ENCODE data around the gene C22orf39. TPM values are rescaled to one million over a fixed set of nuclear protein-coding genes. Genes with fewer than 3 reads are reported as not detected.

Gene C22orf39
- total RNA-seq, 2 donors from 2014 or later = 27.4 to 31.5 TPM

DNA sequence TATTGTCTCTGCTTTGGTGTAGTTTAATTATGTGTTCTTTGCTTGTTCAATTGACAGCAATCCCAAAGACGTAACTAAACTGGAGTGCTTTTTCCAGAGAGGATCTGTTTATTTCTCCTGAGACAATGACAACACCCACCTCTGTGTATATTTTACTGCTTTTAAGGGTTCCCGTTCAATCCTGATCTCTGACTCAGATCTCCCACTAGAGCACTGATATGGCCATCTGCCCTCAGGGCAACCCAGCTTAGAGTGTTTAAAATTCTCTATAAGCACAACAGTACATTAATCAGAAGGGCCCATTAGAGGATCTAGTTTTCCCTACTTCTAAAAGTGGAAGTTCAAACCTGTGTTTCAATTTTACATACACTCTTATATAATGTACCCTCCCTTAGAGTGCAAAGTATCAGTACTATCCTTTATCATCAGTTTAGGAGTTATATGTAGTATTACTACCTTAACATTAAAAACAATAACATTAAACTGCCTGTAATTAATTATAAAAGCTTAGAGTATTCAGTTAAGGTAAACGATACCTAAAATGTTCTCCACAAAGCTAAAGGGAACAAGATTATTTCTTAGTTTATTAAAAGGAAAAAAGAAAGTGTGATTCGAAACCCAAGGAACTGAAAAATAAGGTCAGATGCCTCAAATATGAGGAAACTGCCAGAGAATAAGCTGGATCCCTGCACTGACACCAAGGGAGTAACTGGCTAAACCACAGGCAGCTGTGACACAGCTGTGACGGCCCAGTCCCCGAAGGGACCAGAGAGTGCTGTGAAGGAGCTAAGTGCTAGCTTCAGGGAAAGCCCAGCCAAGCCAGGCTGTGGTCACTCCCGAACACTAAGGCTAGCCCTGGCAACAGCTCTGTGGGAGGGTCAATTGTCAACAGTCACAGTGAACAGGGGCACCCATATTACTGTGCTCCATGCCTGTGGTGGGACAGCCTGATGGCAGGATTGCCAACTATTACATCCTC lies 16.3 kb upstream of the C22orf39 start:
- no peak overlapping the region for H3K9ac ChIP-seq (ENCODE audit: extremely low read depth, low read length, poor library complexity, severe bottlenecking)

DNA sequence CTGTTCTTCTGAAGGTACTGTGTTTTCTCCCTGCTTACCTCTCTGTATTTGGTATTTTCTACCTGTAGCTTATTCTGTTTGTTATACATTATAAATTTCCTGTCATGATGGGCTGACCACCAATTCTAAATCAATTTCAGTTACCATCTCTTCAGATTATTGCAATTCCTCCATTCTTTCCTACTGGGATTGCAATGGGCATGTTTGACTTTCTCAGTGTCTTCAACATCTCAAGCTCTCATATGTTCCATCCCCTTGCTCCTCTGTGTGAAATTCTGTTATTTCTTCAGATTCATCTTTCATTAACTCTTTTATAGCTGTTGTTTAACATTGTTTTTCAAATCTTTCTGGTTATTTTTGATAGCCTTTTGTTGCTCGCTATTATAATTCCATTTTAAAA lies 15.5 kb upstream of the C22orf39 start:
- no peak overlapping the region for H3K4me3 ChIP-seq (ENCODE audit: low read length)
- no CpG with 5 or more reads among the region's 1 CpG for WGBS, 2 experiments (ENCODE audit: insufficient coverage in 1 of 2, insufficient read length in 1 of 2)
- DNase-seq = no peak
- Mint-ChIP-seq H3K27me3 (ENCODE audit: insufficient read depth) (no peaks in the 10 kb centered on the region), H3K4me3 (no peak overlapping the region), H3K36me3 (ENCODE audit: low read depth) (peaks cover 65% of the 10 kb centered on the region), H3K9me3 (no peaks in the 10 kb centered on the region), H3K27ac (no peak overlapping the region), H3K4me1 (no peaks in the 10 kb centered on the region)
- no peak overlapping the region for H3K9ac ChIP-seq (ENCODE audit: extremely low read depth, low read length, poor library complexity, severe bottlenecking)
- no peaks in the 10 kb centered on the region for H3K27me3 ChIP-seq (ENCODE audit: control insufficient read depth, insufficient read depth, low read length, poor library complexity, severe bottlenecking)
- no peak overlapping the region for H3K27ac ChIP-seq (ENCODE audit: low read depth, low read length)
- H3K4me1 ChIP-seq (ENCODE audit: control insufficient read depth, insufficient read depth, low read length) = no peaks in the 10 kb centered on the region
- peaks cover 91% of the 10 kb centered on the region for H3K36me3 ChIP-seq (ENCODE audit: control insufficient read depth, insufficient read depth, low read length)
- no peaks in the 10 kb centered on the region for H3K9me3 ChIP-seq (ENCODE audit: control insufficient read depth, low read length)
- TF ChIP-seq, protein P1, sequence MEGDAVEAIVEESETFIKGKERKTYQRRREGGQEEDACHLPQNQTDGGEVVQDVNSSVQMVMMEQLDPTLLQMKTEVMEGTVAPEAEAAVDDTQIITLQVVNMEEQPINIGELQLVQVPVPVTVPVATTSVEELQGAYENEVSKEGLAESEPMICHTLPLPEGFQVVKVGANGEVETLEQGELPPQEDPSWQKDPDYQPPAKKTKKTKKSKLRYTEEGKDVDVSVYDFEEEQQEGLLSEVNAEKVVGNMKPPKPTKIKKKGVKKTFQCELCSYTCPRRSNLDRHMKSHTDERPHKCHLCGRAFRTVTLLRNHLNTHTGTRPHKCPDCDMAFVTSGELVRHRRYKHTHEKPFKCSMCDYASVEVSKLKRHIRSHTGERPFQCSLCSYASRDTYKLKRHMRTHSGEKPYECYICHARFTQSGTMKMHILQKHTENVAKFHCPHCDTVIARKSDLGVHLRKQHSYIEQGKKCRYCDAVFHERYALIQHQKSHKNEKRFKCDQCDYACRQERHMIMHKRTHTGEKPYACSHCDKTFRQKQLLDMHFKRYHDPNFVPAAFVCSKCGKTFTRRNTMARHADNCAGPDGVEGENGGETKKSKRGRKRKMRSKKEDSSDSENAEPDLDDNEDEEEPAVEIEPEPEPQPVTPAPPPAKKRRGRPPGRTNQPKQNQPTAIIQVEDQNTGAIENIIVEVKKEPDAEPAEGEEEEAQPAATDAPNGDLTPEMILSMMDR (conservative IDR thresholded peaks at IDR 0.05) = no peak

More for the DNA sequence above, 16.3 kb upstream of the C22orf39 start:
- H3K9me3 ChIP-seq (ENCODE audit: control insufficient read depth, low read length) = no peaks in the 10 kb centered on the region
- H3K4me1 ChIP-seq (ENCODE audit: control insufficient read depth, insufficient read depth, low read length) = no peaks in the 10 kb centered on the region
- WGBS, 2 experiments (ENCODE audit: insufficient coverage in 1 of 2, insufficient read length in 1 of 2) = 85 to 88% methylated on average over 6 to 7 of the region's 7 CpGs
- Mint-ChIP-seq H3K36me3 (ENCODE audit: low read depth) (peaks cover 68% of the 10 kb centered on the region), H3K4me3 (no peak overlapping the region), H3K9me3 (no peaks in the 10 kb centered on the region), H3K27ac (no peak overlapping the region), H3K4me1 (no peaks in the 10 kb centered on the region), H3K27me3 (ENCODE audit: insufficient read depth) (no peaks in the 10 kb centered on the region)
- DNase-seq = no peak
- no peak overlapping the region for H3K4me3 ChIP-seq (ENCODE audit: low read length)
- H3K36me3 ChIP-seq (ENCODE audit: control insufficient read depth, insufficient read depth, low read length) = peaks cover 94% of the 10 kb centered on the region
- TF ChIP-seq, protein P1 (conservative IDR thresholded peaks at IDR 0.05) = no peak
- no peaks in the 10 kb centered on the region for H3K27me3 ChIP-seq (ENCODE audit: control insufficient read depth, insufficient read depth, low read length, poor library complexity, severe bottlenecking)
- H3K27ac ChIP-seq (ENCODE audit: low read depth, low read length) = no peak overlapping the region

DNA sequence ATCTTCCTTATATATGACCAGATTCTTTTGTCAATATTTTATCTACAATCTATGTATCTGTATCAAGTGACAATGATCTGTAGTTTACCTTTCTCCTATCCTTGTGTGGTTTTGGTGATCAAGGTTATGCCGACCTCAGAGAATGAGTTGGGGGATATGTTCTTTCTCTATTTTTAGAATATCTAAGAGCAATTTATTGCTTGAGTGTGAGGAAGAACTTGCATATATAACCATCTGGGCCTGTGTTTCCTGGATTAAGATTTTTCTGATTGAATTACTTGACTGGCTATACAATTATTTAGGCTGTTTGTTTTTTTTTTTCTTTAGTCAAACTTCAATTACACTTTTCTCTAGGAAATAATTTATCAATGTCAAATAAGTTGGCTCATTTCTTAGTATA lies 14.0 kb upstream of the C22orf39 start:
- Histone ChIP-seq H3K27ac (ENCODE audit: low read depth, low read length) (no peak overlapping the region), H3K4me1 (ENCODE audit: control insufficient read depth, insufficient read depth, low read length) (no peaks in the 10 kb centered on the region), H3K27me3 (ENCODE audit: control insufficient read depth, insufficient read depth, low read length, poor library complexity, severe bottlenecking) (no peaks in the 10 kb centered on the region), H3K4me3 (ENCODE audit: low read length) (no peak overlapping the region), H3K9ac (ENCODE audit: extremely low read depth, low read length, poor library complexity, severe bottlenecking) (no peak overlapping the region), H3K9me3 (ENCODE audit: control insufficient read depth, low read length) (no peaks in the 10 kb centered on the region), H3K36me3 (ENCODE audit: control insufficient read depth, insufficient read depth, low read length) (peaks cover 89% of the 10 kb centered on the region)
- Mint-ChIP-seq H3K4me3 (no peak overlapping the region), H3K4me1 (no peaks in the 10 kb centered on the region), H3K27ac (no peak overlapping the region), H3K27me3 (ENCODE audit: insufficient read depth) (no peaks in the 10 kb centered on the region), H3K36me3 (ENCODE audit: low read depth) (peaks cover 67% of the 10 kb centered on the region), H3K9me3 (no peaks in the 10 kb centered on the region)
- no peak for DNase-seq
- WGBS, 2 experiments (ENCODE audit: insufficient coverage in 1 of 2, insufficient read length in 1 of 2) = 100% methylated on average over 1 of the region's 1 CpG; no CpG with 5 or more reads in 1 of the 2 experiments
- TF ChIP-seq, protein P1 (conservative IDR thresholded peaks at IDR 0.05) = no peak
